WERI-Rb-1 (cell line): ENCODE measurements around the gene ANXA10.

Experiments
- DNase-seq: peaks from one replicate; pipeline ENCODE4 v3.0.0-alpha.2; 2020
- H3K27ac ChIP-seq: fragments of 250-450 bp; sonication (Bioruptor Pico); 2 replicates; pipeline ENCODE4 v1.5.1; 2020; ENCODE audit warnings: mild to moderate bottlenecking, moderate library complexity
- H3K27me3 ChIP-seq: fragments of 250-450 bp; sonication (Bioruptor Pico); 2 replicates; pipeline ENCODE4 v1.5.1; 2021; ENCODE audit warnings: mild to moderate bottlenecking, low read depth, moderate library complexity; ENCODE audit not compliant: insufficient read depth, severe bottlenecking
- H3K36me3 ChIP-seq: fragments of 250-450 bp; sonication (Bioruptor Pico); 2 replicates; pipeline ENCODE4 v1.5.1; 2020; ENCODE audit warnings: mild to moderate bottlenecking, moderate library complexity
- H3K4me3 ChIP-seq: 2 replicates; pipeline ENCODE4 v1.5.1; 2011; ENCODE audit warnings: low read depth, mild to moderate bottlenecking, control low read depth, low read length
- H3K9me3 ChIP-seq: fragments of 250-450 bp; sonication (Bioruptor Pico); 2 replicates; pipeline ENCODE4 v1.5.1; 2021; ENCODE audit warnings: mild to moderate bottlenecking, moderate library complexity; ENCODE audit not compliant: severe bottlenecking
- CTCF ChIP-seq: IDR thresholded peaks from 2 replicates; pipeline ENCODE4 v1.5.1; 2011; ENCODE audit warnings: low read depth, mild to moderate bottlenecking, control low read depth, inconsistent platforms, low read length

The ANXA10 gene

GRCh38 chr4:168164915-168165548 is 72.7 kb downstream of the ANXA10 start:
- no peak overlapping the region for H3K27ac ChIP-seq
- H3K36me3 ChIP-seq, result no peaks in the 10 kb centered on the region
- TF ChIP-seq CTCF, result no peak
- H3K9me3 ChIP-seq, result no peaks in the 10 kb centered on the region
- DNase-seq, result no peak
- no peaks in the 10 kb centered on the region for H3K27me3 ChIP-seq
- no peak overlapping the region for H3K4me3 ChIP-seq

- no peak overlapping the region for H3K27ac ChIP-seq
- no peak overlapping the region for H3K4me3 ChIP-seq
- TF ChIP-seq CTCF, result no peak
These were observed 75.5 kb downstream of the ANXA10 start for GRCh38 chr4:168167714-168168284.

GRCh38 chr4:168174308-168174707 is 82.0 kb downstream of the ANXA10 start:
- no peak for DNase-seq
- H3K27ac ChIP-seq, result no peak overlapping the region
- H3K4me3 ChIP-seq, result no peak overlapping the region
- H3K36me3 ChIP-seq, result no peaks in the 10 kb centered on the region
- no peak for TF ChIP-seq CTCF
- no peaks in the 10 kb centered on the region for H3K9me3 ChIP-seq
- H3K27me3 ChIP-seq, result no peaks in the 10 kb centered on the region

More at GRCh38 chr4:168167714-168168284, 75.5 kb downstream of the ANXA10 start:
- DNase-seq, result no peak
- Histone ChIP-seq H3K36me3 (no peaks in the 10 kb centered on the region), H3K27me3 (no peaks in the 10 kb centered on the region), H3K9me3 (no peaks in the 10 kb centered on the region)

GRCh38 chr4:168177546-168178149 is 85.3 kb downstream of the ANXA10 start:
- Histone ChIP-seq H3K9me3 (no peaks in the 10 kb centered on the region), H3K27ac (no peak overlapping the region), H3K36me3 (no peaks in the 10 kb centered on the region), H3K27me3 (no peaks in the 10 kb centered on the region), H3K4me3 (no peak overlapping the region)
- no peak for TF ChIP-seq CTCF
- DNase-seq, result no peak

- TF ChIP-seq CTCF, result peak; percentile 22; the same call in 1 of the 2 replicates
- no peaks in the 10 kb centered on the region for H3K9me3 ChIP-seq
- no peaks in the 10 kb centered on the region for H3K27me3 ChIP-seq
- no peak overlapping the region for H3K27ac ChIP-seq
- no peak for DNase-seq
- H3K4me3 ChIP-seq, result no peak overlapping the region
- H3K36me3 ChIP-seq, result no peaks in the 10 kb centered on the region
These were observed 91.6 kb downstream of the ANXA10 start for GRCh38 chr4:168183717-168184571.
